Activated CD8-positive, alpha-beta memory T cell treated with anti-CD3 and anti-CD28 coated beads, Interleukin-2, amount 10 ng/mL, durations not matched to agents 7 days and 5 days (primary cell): ENCODE measurements around the gene CNTNAP5. TPM values are rescaled to one million over a fixed set of nuclear protein-coding genes. Genes with fewer than 3 reads are reported as not detected.

Experiments
- ATAC-seq: fragments of 150-1000 bp; cut with Tn5 transposase; one replicate; pipeline ENCODE4 v1.10.0; 2021; ENCODE audit warnings: moderate library complexity
- CTCF ChIA-PET: fragments of 350-600 bp; sonication (Branson Sonifier 250); formaldehyde crosslinking; loops from one replicate; lab custom pipeline; 2021; ENCODE audit warnings: antibody characterized with exemption; lab: Charles Lee
- DNase-seq: peaks from one replicate; pipeline ENCODE4 v3.0.0-alpha.2; 2020
- H3K27ac Mint-ChIP-seq: one replicate; pipeline ENCODE4 v1.8.0; 2021; ENCODE audit warnings: mild to moderate bottlenecking, mixed read lengths
- H3K27me3 Mint-ChIP-seq: one replicate; pipeline ENCODE4 v1.8.0; 2021; ENCODE audit warnings: mixed read lengths
- H3K36me3 Mint-ChIP-seq: one replicate; pipeline ENCODE4 v1.8.0; 2021; ENCODE audit warnings: mild to moderate bottlenecking, mixed read lengths
- H3K4me1 Mint-ChIP-seq: one replicate; pipeline ENCODE4 v1.8.0; 2021; ENCODE audit warnings: mixed read lengths
- H3K4me3 Mint-ChIP-seq: one replicate; pipeline ENCODE4 v1.8.0; 2021; ENCODE audit warnings: mild to moderate bottlenecking, moderate library complexity, mixed read lengths
- H3K9me3 Mint-ChIP-seq: one replicate; pipeline ENCODE4 v1.8.0; 2022; ENCODE audit warnings: low read depth, mixed read lengths
- total RNA-seq, 2 experiments: library from RNA; stranded (reverse); gene quantifications; one replicate each; pipeline ENCODE4 v1.2.3, GENCODE V29; 2021

CNTNAP5 gene
- total RNA-seq, 2 experiments from 2014 or later, result not detected

DNA sequence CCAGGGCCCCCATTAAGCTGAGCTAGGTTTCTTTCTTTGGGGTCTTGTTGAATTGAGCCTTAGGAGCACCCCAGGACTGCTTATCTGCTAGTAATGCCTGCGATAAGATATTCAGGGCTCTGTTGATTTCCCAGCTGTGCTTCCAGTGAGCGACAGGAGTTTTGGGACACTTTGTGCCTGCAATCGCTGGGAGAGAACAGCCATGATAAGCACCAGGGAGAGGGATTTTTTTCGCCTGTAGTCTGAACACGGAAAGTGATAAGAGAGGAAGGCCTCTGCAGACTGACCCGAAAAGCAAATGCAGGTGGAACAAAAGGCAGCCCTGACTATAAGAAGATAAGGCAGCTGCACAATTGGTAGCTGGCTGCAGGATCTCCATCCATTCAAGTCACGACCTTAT is 244.3 kb downstream of the CNTNAP5 start:
- ATAC-seq (no peak), DNase-seq (no peak)
- H3K4me1 Mint-ChIP-seq, result no peaks in the 10 kb centered on the region
- CTCF ChIA-PET, result no interaction called here
- H3K9me3 Mint-ChIP-seq, result peaks cover 14% of the 10 kb centered on the region
- no peak overlapping the region for H3K4me3 Mint-ChIP-seq
- H3K36me3 Mint-ChIP-seq, result no peaks in the 10 kb centered on the region
- no peaks in the 10 kb centered on the region for H3K27me3 Mint-ChIP-seq
- H3K27ac Mint-ChIP-seq, result no peak overlapping the region

DNA sequence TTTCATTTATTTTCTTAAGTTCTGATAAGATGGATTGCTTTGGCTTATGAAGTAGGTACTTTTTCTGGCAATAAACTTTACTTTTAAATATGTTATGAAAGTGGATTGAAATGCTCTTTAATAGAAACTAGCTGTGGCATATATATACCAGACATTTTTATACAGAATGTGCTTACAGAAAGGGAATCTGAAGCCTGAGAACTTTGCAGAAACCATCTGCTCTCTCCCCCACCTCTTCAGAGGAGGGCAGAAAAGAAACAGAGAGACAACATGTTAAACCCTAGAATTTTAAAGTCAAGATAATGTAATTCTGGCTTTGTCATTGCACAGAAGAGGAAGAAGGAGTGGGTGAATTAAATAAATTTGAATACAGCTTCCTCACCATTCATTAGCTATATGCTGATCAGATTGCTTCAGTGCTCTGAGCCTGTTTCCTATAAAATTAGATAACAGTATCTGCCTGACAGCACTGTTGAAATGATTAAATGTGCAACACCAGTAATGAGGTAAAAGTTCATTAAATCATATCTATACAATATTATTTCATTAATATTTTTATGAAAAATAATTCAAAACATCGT is 247.3 kb downstream of the CNTNAP5 start:
- H3K27ac Mint-ChIP-seq, result no peak overlapping the region
- peaks cover 11% of the 10 kb centered on the region for H3K9me3 Mint-ChIP-seq
- no peak for ATAC-seq
- CTCF ChIA-PET, result no interaction called here
- H3K27me3 Mint-ChIP-seq, result no peaks in the 10 kb centered on the region
- no peak for DNase-seq
- H3K36me3 Mint-ChIP-seq, result no peaks in the 10 kb centered on the region
- no peak overlapping the region for H3K4me3 Mint-ChIP-seq
- no peaks in the 10 kb centered on the region for H3K4me1 Mint-ChIP-seq

DNA sequence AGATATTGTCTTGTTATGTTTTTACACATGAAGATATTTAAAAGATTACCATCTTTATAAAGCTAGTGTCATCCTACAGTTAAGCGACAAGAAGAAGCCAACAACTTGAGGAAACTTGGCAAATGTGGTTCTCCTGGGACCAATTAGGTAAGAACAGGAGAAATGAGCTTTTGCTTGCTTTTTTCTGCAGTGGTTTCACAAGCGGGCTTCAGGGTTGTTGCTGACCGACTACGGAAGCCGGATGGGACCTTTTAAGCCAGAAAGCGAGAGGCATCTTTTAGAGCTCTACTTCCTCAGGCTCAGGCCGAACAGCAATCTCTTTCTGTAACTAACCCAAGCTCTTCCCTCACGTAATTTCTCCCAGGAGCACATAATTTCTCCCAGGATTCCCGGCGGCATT is 256.5 kb downstream of the CNTNAP5 start:
- CTCF ChIA-PET, result no interaction called here
- H3K4me3 Mint-ChIP-seq, result no peak overlapping the region
- peaks cover 7% of the 10 kb centered on the region for H3K9me3 Mint-ChIP-seq
- ATAC-seq (no peak), DNase-seq (no peak)
- H3K27me3 Mint-ChIP-seq, result no peaks in the 10 kb centered on the region
- no peak overlapping the region for H3K27ac Mint-ChIP-seq
- no peaks in the 10 kb centered on the region for H3K4me1 Mint-ChIP-seq
- no peaks in the 10 kb centered on the region for H3K36me3 Mint-ChIP-seq

- Mint-ChIP-seq H3K36me3 (no peaks in the 10 kb centered on the region), H3K27ac (no peak overlapping the region), H3K4me1 (no peaks in the 10 kb centered on the region), H3K4me3 (no peak overlapping the region), H3K27me3 (no peaks in the 10 kb centered on the region), H3K9me3 (peaks cover 4% of the 10 kb centered on the region)
- DNase-seq, result no peak
- CTCF ChIA-PET, result no interaction called here
- no peak for ATAC-seq
These were observed 258.0 kb downstream of the CNTNAP5 start for GRCh38 chr2:124283096-124283495.

DNA sequence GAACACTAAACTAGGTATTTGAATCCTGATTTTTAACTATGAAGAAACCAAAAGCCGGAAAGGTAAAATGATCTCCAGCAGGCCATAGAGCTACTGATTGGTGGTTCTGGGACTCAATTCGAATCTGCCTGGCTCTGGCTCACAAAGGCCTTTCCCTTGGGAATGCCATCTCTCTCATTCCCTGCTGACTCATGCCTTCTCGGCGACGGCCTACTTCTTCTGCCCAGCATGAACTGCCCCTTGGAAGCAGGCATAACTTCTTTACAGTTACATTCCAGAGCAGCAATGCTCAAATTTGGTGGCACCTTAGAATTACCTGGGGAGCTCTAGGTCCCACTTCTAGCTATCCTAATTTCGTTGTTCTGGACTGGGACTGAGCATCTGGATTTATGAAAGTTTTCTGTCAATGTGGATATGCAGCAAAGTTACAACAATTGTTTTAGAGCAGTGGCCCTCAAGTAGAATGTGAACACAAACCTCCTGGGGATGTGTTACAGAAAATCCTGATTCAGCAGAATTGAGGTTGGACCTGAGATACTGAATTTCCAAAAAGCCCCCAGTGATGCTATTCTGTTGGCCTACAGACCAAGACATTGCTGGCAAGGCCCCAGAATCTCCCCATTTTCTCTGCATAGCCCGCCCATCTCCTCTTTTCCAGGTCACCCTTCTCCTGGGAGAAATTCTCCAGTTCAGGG is 261.1 kb downstream of the CNTNAP5 start:
- CTCF ChIA-PET, result no interaction called here
- H3K36me3 Mint-ChIP-seq, result no peaks in the 10 kb centered on the region
- no peak for ATAC-seq
- no peak for DNase-seq
- H3K27ac Mint-ChIP-seq, result no peak overlapping the region
- H3K4me3 Mint-ChIP-seq, result no peak overlapping the region
- no peaks in the 10 kb centered on the region for H3K27me3 Mint-ChIP-seq
- no peaks in the 10 kb centered on the region for H3K4me1 Mint-ChIP-seq
- H3K9me3 Mint-ChIP-seq, result peaks cover 4% of the 10 kb centered on the region

DNA sequence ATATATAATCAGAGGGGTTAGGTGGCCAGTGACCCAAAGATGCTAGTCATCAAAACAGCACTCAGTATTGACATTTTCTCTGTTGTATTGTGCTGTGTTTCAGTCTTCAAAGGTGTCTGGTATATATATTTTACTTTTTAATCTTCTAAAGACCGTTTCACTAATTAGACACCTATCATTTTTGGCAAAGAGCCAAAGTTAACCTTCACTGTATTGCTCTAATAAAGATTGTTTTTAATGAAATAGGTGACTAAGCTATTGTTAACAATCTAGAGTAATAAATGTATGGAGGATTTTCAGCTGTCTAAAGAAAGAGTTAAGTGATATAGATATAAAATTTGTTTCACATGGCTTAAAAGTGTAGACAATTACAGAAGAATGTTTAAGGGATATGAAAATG is 264.0 kb downstream of the CNTNAP5 start:
- CTCF ChIA-PET, result no interaction called here
- Mint-ChIP-seq H3K36me3 (no peaks in the 10 kb centered on the region), H3K27me3 (no peaks in the 10 kb centered on the region), H3K9me3 (peaks cover 4% of the 10 kb centered on the region), H3K27ac (no peak overlapping the region), H3K4me1 (no peaks in the 10 kb centered on the region), H3K4me3 (no peak overlapping the region)
- ATAC-seq (no peak), DNase-seq (no peak)

- no peaks in the 10 kb centered on the region for H3K36me3 Mint-ChIP-seq
- CTCF ChIA-PET, result no interaction called here
- H3K27me3 Mint-ChIP-seq, result no peaks in the 10 kb centered on the region
- H3K9me3 Mint-ChIP-seq, result peaks cover 4% of the 10 kb centered on the region
- no peak overlapping the region for H3K27ac Mint-ChIP-seq
- no peak for DNase-seq
- no peak overlapping the region for H3K4me3 Mint-ChIP-seq
- no peaks in the 10 kb centered on the region for H3K4me1 Mint-ChIP-seq
- no peak for ATAC-seq
These were observed 264.5 kb downstream of the CNTNAP5 start for GRCh38 chr2:124289615-124290014.

- Mint-ChIP-seq H3K27me3 (no peaks in the 10 kb centered on the region), H3K9me3 (peaks cover 10% of the 10 kb centered on the region), H3K27ac (no peak overlapping the region), H3K4me1 (no peaks in the 10 kb centered on the region), H3K36me3 (no peaks in the 10 kb centered on the region), H3K4me3 (no peak overlapping the region)
- no peak for ATAC-seq
- DNase-seq, result no peak
- CTCF ChIA-PET, result no interaction called here
These were observed 271.4 kb downstream of the CNTNAP5 start for GRCh38 chr2:124296470-124296869.

DNA sequence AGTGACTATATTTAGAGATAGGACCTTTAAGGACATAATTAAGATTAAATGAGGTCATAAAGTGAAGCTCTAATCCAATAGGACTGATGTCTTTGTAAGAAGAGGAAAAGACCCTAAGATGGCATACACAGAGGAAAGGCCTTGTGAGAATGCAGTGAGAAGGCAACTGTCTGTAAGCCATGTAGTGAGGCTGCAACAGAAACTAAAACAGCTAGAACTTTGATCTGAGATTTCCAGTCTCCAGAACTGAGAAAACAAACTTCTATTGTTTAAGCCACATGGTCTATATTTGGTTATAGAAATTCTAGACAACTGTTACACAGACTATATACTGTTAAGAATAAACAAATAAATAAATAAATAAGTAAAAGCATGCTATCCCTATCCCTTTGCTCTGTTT is 276.8 kb downstream of the CNTNAP5 start:
- no peak for DNase-seq
- CTCF ChIA-PET, result no interaction called here

DNA sequence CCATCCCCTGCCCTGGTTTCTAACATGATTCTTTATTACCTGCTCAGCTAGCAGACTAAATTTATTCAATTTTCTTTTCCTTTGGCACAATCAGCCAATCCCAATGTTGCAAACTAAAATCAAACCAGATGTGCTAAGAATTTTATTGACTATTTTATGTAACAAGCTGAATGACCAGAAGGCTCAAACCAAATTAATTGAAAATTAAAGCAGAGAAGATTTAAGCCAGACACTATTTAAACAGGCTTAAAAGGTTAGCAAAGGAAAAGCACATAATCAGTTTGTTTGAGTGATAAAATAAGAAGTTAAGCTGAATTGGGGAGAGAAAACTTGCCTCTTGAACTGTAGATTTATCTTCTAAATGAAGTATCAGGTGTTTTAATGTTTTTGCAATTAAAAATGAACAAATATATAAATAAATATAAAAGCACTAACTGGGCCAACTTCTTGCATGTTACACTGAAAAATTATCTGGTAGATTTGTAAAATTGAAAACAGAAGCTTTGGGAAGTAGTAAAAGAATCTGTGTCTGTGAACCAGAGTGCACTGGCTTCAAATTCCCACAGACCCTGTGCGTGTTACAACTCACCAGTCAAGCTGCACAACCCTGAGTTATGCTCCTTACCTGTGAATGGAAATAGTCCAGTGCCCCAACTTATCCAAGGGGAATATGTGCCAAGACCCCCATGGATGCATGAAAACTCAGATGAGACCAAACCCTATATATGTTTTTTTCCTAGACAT is 283.4 kb downstream of the CNTNAP5 start:
- Mint-ChIP-seq H3K4me3 (no peak overlapping the region), H3K4me1 (no peaks in the 10 kb centered on the region), H3K27ac (no peak overlapping the region), H3K9me3 (peaks cover 2% of the 10 kb centered on the region), H3K27me3 (no peaks in the 10 kb centered on the region), H3K36me3 (no peaks in the 10 kb centered on the region)
- DNase-seq (no peak), ATAC-seq (no peak)
- CTCF ChIA-PET, result no interaction called here

More for the DNA sequence above, 276.8 kb downstream of the CNTNAP5 start:
- no peaks in the 10 kb centered on the region for H3K4me1 Mint-ChIP-seq
- H3K9me3 Mint-ChIP-seq, result peaks cover 10% of the 10 kb centered on the region
- no peak overlapping the region for H3K4me3 Mint-ChIP-seq
- no peak overlapping the region for H3K27ac Mint-ChIP-seq
- H3K27me3 Mint-ChIP-seq, result no peaks in the 10 kb centered on the region
- no peaks in the 10 kb centered on the region for H3K36me3 Mint-ChIP-seq
- ATAC-seq, result no peak

DNA sequence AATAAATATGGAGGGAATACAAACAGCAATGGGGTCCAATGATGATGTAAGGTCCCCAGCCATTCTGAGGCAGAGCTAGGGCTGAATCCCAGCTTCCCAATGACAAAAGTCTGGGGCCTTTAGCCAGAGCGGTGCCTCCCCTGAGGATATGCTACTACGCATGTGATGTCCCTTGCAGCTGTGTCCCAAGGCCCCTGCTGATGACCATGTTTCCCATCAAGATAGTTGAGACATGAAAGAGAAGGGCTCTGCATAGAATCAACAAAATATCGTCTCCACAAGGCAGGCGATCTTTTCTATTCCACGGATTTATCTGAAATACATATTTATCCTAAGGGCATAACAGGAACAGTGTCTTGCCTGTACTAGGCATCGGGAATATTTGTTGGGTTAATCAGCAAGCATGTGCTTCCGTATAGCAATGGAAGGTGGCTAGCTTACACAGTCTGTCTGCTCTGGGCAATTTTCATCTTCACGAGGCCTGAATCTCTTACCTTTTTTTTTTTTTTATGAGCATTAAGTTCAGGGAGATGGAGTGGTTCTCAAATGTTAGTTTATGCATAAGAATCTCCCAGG is 284.6 kb downstream of the CNTNAP5 start:
- DNase-seq, result no peak
- no peaks in the 10 kb centered on the region for H3K36me3 Mint-ChIP-seq
- CTCF ChIA-PET, result no interaction called here
- no peaks in the 10 kb centered on the region for H3K27me3 Mint-ChIP-seq
- H3K9me3 Mint-ChIP-seq, result peaks cover 2% of the 10 kb centered on the region
- no peaks in the 10 kb centered on the region for H3K4me1 Mint-ChIP-seq
- ATAC-seq, result no peak
- H3K27ac Mint-ChIP-seq, result no peak overlapping the region
- H3K4me3 Mint-ChIP-seq, result no peak overlapping the region

DNA sequence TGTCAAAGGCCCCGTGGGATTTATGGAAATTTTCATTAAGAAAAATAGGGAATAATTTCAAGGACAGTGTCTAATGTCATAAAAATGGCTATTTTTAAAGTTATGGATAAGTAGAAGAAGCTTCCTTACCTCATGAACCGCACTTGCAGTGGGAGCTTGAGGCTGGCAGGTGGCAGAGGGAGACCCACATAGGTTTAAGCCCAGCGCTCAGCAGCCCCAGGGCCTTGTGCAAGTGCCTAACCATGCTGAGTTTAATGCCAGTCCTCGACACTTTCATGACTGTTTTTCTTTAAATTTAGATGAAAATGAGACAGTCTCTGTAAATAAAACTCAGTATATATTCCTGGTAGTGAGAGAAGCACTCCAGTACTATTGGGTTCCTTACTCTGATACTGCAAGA is 285.6 kb downstream of the CNTNAP5 start:
- H3K36me3 Mint-ChIP-seq, result no peaks in the 10 kb centered on the region
- no peaks in the 10 kb centered on the region for H3K27me3 Mint-ChIP-seq
- ATAC-seq (no peak), DNase-seq (no peak)
- no peak overlapping the region for H3K4me3 Mint-ChIP-seq
- H3K9me3 Mint-ChIP-seq, result peaks cover 2% of the 10 kb centered on the region
- no peaks in the 10 kb centered on the region for H3K4me1 Mint-ChIP-seq
- CTCF ChIA-PET, result no interaction called here
- no peak overlapping the region for H3K27ac Mint-ChIP-seq

GRCh38 chr2:124314084-124314483 is 289.0 kb downstream of the CNTNAP5 start:
- CTCF ChIA-PET, result no interaction called here
- Mint-ChIP-seq H3K9me3 (peaks cover 5% of the 10 kb centered on the region), H3K4me1 (no peaks in the 10 kb centered on the region), H3K27me3 (no peaks in the 10 kb centered on the region), H3K4me3 (no peak overlapping the region), H3K27ac (no peak overlapping the region), H3K36me3 (no peaks in the 10 kb centered on the region)
- ATAC-seq (no peak), DNase-seq (no peak)
